IMR-90 (cell line): ENCODE results near the gene PRPH2.

Source experiments
- ELK1 ChIP-seq: fragments of 150-350 bp; IDR thresholded peaks from 2 replicates; pipeline ENCODE4 v1.6.1; 2016; ENCODE audit warnings: low read depth, mild to moderate bottlenecking, low read length, moderate library complexity, borderline replicate concordance
- FOS ChIP-seq: fragments of 150-350 bp; IDR thresholded peaks from 2 replicates; pipeline ENCODE4 v1.6.1; 2016; ENCODE audit warnings: low read depth, low read length
- NFE2L2 ChIP-seq: fragments of 150-350 bp; IDR thresholded peaks from 2 replicates; pipeline ENCODE4 v1.6.1; 2016; ENCODE audit warnings: low read depth, mild to moderate bottlenecking, low read length
- POLR2A ChIP-seq: IDR thresholded peaks from 2 replicates; pipeline ENCODE4 v1.6.1; 2012; ENCODE audit warnings: mild to moderate bottlenecking, low read depth, low read length
- RFX5 ChIP-seq: IDR thresholded peaks from 2 replicates; pipeline ENCODE4 v1.8.0; 2012; ENCODE audit warnings: low read depth, mild to moderate bottlenecking, low read length, moderate library complexity
- SMC3 ChIP-seq: fragments of 150-350 bp; IDR thresholded peaks from 2 replicates; pipeline ENCODE4 v1.6.1; 2016; ENCODE audit warnings: low read depth, mild to moderate bottlenecking, antibody characterized with exemption, low read length, moderate library complexity
- TF ChIP-seq, protein P1 (sequence below): conservative IDR thresholded peaks from 2 replicates; pipeline ENCODE4 v1.5.1; 2012; ENCODE audit warnings: mild to moderate bottlenecking, low read depth, low read length, improper control_type of control experiment

GRCh38 chr6:42766163-42766670, 43.8 kb upstream of the PRPH2 start:
- TF ChIP-seq NFE2L2 = no peak
- TF ChIP-seq, protein P1, sequence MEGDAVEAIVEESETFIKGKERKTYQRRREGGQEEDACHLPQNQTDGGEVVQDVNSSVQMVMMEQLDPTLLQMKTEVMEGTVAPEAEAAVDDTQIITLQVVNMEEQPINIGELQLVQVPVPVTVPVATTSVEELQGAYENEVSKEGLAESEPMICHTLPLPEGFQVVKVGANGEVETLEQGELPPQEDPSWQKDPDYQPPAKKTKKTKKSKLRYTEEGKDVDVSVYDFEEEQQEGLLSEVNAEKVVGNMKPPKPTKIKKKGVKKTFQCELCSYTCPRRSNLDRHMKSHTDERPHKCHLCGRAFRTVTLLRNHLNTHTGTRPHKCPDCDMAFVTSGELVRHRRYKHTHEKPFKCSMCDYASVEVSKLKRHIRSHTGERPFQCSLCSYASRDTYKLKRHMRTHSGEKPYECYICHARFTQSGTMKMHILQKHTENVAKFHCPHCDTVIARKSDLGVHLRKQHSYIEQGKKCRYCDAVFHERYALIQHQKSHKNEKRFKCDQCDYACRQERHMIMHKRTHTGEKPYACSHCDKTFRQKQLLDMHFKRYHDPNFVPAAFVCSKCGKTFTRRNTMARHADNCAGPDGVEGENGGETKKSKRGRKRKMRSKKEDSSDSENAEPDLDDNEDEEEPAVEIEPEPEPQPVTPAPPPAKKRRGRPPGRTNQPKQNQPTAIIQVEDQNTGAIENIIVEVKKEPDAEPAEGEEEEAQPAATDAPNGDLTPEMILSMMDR = no peak
- TF ChIP-seq ELK1 = no peak
- TF ChIP-seq POLR2A = no peak
- no peak for TF ChIP-seq RFX5
- no peak for TF ChIP-seq FOS
- TF ChIP-seq SMC3 = no peak
